Omental fat pad (tissue), 4 donors: ENCODE results near the gene PARP15. TPM values are rescaled to one million over a fixed set of nuclear protein-coding genes. Genes with fewer than 3 reads are reported as not detected.

Experiments
- ATAC-seq: fragments of 150-250 bp; one replicate; pipeline ENCODE4 v1.9.1; 2016; ENCODE audit warnings: mild to moderate bottlenecking, moderate library complexity; ENCODE audit not compliant: low FRiP score
- DNase-seq: peaks from one replicate; pipeline ENCODE4 v3.0.0-alpha.2; 2019; ENCODE audit warnings: low spot score
- CTCF ChIP-seq, 3 donors: fragments of 450-650 bp; IDR thresholded peaks; one replicate each; pipeline ENCODE4 v1.5.1; 2016 to 2017; ENCODE audit warnings: antibody characterized with exemption in 3 of 3, mild to moderate bottlenecking in 3 of 3, moderate library complexity in 2 of 3
- total RNA-seq, 4 donors: library from RNA; depleted of rRNA; stranded (reverse); fragments of >200 nt; gene quantifications; one replicate each; pipeline ENCODE4 v1.1.0, GENCODE V29; 2016

Gene PARP15
- total RNA-seq, 4 donors from 2014 or later, result 3.3 to 6.8 (median 4.2) TPM

GRCh38 chr3:122546151-122546550 is 31.3 kb upstream of the PARP15 start:
- TF ChIP-seq CTCF (IDR thresholded peaks at IDR 0.05), result no peak
- DNase-seq (no peak), ATAC-seq (no peak)

GRCh38 chr3:122548076-122548475 is 29.4 kb upstream of the PARP15 start:
- DNase-seq, result no peak
- no peak for ATAC-seq
- TF ChIP-seq CTCF (IDR thresholded peaks at IDR 0.05), result no peak

GRCh38 chr3:122548619-122549018 is 28.8 kb upstream of the PARP15 start:
- TF ChIP-seq CTCF (IDR thresholded peaks at IDR 0.05), result no peak
- DNase-seq, result no peak
- no peak for ATAC-seq

GRCh38 chr3:122553171-122553570 is 24.3 kb upstream of the PARP15 start:
- ATAC-seq, result no peak
- no peak for DNase-seq
- TF ChIP-seq CTCF (IDR thresholded peaks at IDR 0.05), result no peak

- ATAC-seq (no peak), DNase-seq (no peak)
- TF ChIP-seq CTCF (IDR thresholded peaks at IDR 0.05), result no peak
These were observed 22.0 kb upstream of the PARP15 start for GRCh38 chr3:122555275-122556071.

GRCh38 chr3:122557356-122557755 is 20.1 kb upstream of the PARP15 start:
- ATAC-seq (no peak), DNase-seq (no peak)
- no peak for TF ChIP-seq CTCF (IDR thresholded peaks at IDR 0.05)

- TF ChIP-seq CTCF (IDR thresholded peaks at IDR 0.05), result no peak
- no peak for ATAC-seq
- no peak for DNase-seq
These were observed 18.8 kb upstream of the PARP15 start for GRCh38 chr3:122558605-122559004.
